Sigmoid colon (tissue), 3 donors: ENCODE measurements around the gene ZCCHC24.

Source experiments
- POLR2A ChIP-seq, 2 donors: fragments of 450-650 bp; IDR thresholded peaks; one replicate each; pipeline ENCODE4 v1.6.1; 2016; ENCODE audit warnings: antibody characterized with exemption in 2 of 2, mild to moderate bottlenecking in 2 of 2, moderate library complexity in 2 of 2
- TF ChIP-seq, protein P1 (sequence below), 4 experiments: fragments of 450-650 bp in 3 of 4; fragments of 200-600 bp in 1 of 4; IDR thresholded peaks; one replicate each; pipeline ENCODE4 v1.5.1; 2016 to 2019; ENCODE audit warnings: antibody characterized with exemption in 4 of 4, mild to moderate bottlenecking in 3 of 4, moderate library complexity in 2 of 4

DNA sequence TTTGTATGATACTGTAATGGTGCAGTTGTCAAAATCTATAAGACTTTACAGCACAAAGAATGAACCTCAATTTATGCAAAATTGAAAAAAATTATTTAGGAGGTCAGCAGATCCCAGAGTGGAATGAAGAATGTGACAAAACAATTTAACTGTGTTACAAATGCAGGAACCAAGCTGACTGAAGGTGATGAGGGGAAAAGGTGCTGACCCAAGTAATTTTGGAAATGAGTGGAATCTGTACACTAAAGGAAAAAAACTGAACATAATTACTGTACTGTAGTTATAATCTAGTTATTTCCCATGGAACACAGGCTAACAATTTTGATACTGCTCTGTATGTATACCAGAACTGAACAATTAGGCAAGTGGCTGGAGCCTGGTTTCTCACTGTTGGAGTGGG, 31.2 kb upstream of the ZCCHC24 start:
- no peak for TF ChIP-seq POLR2A (IDR thresholded peaks at IDR 0.05)
- TF ChIP-seq, protein P1, sequence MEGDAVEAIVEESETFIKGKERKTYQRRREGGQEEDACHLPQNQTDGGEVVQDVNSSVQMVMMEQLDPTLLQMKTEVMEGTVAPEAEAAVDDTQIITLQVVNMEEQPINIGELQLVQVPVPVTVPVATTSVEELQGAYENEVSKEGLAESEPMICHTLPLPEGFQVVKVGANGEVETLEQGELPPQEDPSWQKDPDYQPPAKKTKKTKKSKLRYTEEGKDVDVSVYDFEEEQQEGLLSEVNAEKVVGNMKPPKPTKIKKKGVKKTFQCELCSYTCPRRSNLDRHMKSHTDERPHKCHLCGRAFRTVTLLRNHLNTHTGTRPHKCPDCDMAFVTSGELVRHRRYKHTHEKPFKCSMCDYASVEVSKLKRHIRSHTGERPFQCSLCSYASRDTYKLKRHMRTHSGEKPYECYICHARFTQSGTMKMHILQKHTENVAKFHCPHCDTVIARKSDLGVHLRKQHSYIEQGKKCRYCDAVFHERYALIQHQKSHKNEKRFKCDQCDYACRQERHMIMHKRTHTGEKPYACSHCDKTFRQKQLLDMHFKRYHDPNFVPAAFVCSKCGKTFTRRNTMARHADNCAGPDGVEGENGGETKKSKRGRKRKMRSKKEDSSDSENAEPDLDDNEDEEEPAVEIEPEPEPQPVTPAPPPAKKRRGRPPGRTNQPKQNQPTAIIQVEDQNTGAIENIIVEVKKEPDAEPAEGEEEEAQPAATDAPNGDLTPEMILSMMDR (IDR thresholded peaks at IDR 0.05): no peak
